ENCODE measurements around the gene DYNLT4.

- TF ChIP-seq CTCF (IDR thresholded peaks at IDR 0.05), result no peak
- no peak for TF ChIP-seq POLR2A (IDR thresholded peaks at IDR 0.05)
These were observed 1.7 kb downstream of the DYNLT4 start for GRCh38 chr1:44805311-44806024.

All from adrenal gland (tissue), 5 donors.